AG08396 (cell line): ENCODE results near the gene GSX1.
"Not testable (repeated sequence)": the region's sequence is repeated elsewhere in the genome, so short reads cannot be mapped to it uniquely, and the experiment has no call there.

Source experiments
- DNase-seq: peaks from one replicate; pipeline ENCODE4 v3.0.0; 2012; ENCODE audit warnings: low spot score, mixed read lengths

The GSX1 gene

DNA sequence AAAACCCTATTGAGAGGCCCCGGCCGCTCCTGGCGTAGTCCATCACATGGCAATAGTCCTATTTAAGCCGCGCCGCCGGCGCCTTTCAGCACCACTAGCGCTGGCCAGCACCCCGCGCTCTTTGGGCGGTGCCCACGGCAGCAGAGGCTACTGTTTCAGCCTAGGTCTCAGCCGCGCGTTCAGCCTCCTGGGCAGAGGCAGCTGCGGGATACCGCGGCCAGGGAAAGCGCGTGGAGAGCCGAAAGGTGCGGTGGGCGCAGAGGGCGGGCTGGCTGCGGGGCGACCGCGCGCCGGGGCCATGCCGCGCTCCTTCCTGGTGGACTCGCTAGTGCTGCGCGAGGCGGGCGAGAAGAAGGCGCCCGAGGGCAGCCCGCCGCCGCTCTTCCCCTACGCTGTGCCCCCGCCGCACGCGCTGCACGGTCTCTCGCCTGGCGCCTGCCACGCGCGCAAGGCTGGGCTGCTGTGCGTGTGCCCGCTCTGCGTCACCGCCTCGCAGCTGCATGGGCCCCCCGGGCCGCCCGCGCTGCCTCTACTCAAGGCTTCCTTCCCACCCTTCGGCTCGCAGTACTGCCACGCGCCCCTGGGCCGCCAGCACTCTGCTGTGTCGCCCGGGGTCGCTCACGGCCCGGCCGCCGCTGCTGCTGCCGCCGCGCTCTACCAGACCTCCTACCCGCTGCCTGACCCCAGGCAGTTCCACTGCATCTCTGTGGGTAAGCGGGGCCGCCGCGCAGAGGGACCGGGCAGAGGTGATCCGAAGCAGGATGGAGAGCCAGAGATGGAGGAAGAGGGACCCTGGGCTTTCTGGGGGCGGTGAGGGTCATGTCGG, at the start of gene GSX1:
GSX1 (plus strand) TSS at position 91 of the 826 bp plus-strand sequence; CDS start at position 299, 208 bp downstream.
- peak; percentile 86 for DNase-seq

DNA sequence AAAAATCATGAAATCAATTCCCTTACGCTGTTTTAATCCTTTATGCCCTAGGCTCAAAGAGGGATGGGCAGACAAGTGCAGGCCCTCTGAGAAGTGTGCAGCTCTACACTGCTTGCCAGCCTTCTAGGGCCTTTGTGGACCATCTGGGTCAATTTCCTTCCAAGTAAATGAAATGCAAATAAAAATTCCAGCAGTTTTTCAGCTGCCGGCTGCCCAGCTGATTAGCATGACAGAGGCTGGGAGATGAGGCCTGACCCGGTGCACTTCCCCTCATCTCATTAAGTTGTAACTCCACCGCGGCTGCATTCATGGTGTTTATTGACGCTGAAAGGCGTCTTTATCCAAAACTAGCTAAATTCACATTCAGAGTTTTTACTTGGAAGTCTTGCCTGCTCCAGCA, 47.5 kb upstream of the GSX1 start:
- no peak for DNase-seq

DNA sequence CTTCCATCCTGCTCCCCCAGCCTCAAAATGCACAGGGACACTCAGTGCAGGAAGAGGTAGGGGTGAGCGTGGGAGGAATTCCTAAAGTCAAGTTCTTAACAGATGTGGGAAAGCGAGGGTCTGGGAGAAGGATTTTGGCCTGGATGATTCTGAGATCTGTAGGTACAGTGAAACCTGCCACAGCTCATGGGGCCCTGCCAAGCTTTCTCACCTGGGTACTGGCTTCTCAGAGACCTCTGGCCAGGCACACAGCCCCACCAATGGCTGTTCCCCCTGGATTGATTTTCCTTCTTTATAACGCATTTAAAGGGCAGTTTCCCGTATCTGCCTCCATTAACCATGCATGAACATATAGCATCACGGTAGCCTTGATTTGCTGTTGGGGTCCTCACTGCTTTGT, 47.0 kb upstream of the GSX1 start:
- DNase-seq, result no peak

DNA sequence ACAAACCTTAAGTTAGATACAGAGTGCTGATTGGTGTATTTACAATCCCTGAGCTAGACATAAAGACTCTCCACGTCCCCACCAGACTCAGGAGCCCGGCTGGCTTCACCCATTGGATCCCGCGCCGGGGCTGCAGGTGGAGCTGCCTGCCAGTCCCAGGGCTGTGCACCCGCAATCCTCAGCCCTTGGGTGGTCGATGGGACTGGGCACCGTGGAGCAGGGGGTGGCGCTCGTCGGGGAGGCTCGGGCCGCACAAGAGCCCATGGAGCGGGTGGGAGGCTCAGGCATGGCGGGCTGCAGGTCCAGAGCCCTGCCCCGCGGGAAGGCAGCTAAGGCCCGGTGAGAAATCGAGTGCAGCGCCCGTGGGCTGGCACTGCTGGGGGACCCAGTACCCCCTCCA, 44.1 kb upstream of the GSX1 start:
- not testable (repeated sequence) for DNase-seq

DNA sequence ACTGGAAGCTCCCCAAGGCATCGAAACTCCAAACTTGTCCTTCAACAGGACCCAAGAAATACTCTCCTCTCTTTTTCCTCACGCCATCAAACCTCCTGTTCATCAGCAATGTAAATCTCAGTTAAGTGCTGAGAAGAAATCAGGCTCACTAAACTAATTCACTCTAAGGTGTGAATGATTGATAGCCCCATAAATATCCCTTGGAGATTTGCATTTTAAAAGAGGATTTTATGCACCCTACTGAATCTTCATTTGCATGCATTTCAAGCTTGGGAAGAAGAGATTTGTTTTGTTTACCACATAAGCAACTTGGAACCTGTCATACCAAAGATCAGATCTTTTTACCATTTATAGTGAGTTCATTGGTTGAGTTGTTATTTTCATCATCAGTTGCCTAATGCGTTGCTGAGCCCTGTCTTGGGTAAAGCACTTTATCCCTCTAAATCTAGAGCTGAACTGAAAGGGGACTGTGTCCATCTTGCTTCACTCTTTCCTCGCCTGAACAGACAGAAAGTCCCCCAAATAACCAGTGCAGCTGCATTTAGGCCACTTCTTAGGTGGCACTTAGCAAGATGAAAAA, 40.2 kb upstream of the GSX1 start:
- DNase-seq, result no peak

DNA sequence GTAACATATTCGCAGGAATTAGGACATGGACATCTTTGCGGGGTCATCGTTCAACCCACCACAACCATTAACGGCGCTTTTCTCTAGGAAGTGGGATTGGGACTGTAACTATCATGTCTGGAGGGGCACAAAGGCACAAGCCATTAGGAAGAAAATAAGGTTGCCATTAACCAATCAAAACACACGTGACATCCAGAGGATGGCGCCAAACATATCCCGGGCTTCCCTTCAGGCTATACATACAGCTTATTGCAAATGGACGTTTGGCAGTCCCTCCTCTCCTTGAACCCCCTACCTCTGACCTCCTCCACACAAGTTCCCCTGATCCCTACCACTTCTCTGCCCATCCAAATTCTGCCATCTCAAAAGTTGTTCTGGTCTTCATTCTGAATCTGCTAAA, 26.6 kb upstream of the GSX1 start:
- no peak for DNase-seq

DNA sequence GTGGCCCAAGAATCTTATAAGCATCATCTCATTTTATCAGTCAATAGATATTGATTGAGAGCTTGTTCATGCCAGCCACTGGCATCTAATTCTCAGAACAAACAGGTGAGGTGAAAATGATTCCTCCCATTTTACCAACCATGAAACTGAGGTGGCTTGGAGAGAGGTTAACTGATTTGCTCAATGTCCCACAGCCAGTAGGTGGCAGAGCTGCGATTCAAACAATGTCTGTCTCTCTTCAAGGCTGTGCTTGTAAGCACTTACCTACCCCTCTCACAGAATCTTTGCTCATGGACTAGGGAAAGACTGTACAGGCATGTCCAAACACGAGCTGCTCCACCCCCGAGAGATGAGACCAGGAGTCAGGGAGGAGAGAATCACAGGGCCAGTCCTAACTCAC, 21.5 kb upstream of the GSX1 start:
- DNase-seq, result peak; percentile 22

DNA sequence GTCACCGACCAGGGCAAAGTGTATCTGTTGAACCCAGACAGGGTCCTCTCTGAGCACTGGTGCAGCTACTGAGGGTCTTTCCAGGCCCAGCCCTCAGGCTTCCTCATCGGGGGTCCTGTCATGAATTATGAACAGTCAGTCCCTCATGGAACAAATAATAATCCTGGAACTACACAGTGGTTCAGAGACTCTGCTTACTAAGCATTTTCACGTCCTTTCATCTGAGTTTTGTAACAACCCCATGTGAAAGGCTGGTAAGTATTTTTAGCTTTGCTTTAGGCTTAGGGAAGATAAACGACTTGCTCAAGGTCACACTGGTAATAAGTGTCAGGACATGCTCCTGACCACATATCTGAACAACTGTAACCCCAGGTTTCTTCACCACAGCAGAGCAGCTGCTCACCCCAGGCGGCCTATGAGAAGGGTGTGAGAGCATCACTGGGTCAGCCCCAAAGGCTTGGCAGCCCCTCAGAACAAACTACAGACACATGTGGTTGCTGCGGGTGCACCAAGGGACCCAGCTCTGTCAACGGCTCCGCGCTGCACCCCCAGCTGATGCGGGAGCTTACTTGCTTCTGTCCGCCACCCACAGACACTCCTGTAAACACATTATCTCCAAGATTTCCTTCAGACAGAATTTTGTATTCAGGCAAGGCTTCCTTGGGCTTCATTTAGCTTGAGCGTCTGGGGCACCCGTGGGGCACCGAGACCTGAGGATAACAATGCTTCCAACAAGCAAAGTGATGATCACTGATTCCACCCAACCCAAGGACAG, 19.4 kb upstream of the GSX1 start:
- DNase-seq, result no peak

DNA sequence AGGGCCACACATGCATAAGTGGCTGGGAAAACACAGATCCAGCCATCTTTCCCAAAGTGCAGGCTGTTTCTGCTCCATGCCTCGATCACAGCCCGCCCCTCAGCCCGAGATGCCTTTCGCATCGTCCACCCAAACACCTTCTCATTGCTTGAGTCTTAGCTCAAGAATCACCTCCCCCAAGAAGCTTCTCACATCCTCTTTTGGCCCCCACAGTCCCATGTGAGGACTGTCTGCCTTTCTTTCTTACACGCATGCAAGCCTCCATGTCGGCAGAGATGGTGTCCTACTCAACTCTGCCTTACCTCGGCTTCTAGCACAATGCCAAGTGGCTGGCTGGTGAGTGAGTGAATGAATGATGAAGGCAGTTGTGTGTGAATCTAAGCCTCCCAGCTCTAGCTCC, 18.1 kb upstream of the GSX1 start:
- no peak for DNase-seq

DNA sequence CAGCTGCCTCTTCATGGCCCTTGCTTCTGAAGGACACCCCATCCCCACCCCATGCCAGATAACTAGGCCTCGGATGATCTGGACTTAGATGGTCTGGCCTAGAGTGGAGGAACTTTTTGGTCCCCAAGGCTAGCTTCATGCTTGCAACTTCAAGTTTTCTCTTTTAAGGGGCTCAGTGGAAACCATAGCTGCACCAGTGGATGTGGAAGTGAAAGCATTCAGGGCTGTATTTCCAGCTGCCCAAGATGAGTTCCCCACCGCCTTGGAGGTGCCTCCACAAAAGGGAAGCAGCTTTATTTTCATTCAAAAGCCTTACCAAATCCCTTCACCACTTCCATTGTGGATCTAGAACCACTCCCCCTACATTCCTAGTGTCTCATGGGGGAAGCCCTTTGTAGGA, 17.6 kb upstream of the GSX1 start:
- DNase-seq, result no peak

DNA sequence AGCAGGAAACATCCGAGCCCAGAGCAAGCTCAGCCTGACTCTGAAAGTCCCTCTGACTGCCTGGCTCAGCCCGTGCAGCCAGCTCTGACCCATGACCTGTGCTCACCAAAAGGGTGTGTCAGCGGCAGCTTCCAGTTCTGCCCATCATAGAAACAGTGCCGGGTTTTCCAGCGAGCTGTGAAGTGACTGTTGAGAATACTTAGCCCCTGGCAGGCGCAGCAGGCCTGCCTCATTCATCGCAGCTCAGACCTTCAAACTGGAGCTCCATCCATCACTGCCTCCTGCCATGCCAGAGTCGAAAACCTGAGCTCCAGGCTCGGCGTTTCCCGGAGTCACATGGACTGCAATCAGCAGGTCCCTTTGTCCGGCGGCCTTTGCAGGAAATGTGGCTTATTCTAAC, 16.3 kb upstream of the GSX1 start:
- no peak for DNase-seq

DNA sequence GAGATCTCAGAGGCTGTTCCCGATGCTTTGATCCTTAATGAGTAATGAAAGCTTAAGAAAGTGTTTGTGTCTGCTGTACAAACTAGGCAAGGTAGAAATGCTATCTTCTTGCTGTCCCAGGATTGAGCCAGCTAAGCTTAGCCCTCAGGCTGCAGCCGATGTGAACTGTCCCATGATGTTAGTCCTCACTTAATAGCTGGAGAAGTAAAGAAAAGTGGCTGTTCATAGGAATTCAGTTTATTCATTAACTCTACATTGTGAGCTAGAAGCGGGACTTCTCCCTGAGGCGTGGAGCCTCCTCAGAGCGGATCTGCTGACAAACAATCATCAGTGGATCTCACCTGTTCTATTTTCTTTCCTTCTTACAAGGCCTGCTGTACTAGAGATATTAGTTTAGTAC, 10.1 kb upstream of the GSX1 start:
- DNase-seq, result no peak

DNA sequence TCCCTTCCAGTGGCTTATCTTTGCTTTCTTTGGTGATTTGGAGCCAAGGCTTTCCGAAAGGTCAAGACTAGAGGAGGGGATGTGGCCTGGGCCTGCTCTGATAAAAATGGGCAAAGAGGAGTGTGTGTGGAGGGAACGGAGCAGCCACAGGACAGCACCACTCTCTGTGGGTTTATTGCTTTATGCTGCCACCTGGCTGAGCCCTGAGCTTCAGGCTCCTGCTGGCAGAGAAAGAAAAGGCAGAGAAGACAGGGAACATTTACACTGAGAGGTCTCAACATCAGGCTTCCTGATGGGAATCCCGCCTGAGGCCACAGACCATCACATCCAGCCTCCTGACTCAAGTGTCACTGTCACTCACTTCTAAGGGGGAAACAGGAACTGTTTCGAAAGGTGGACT, 9.2 kb upstream of the GSX1 start:
- no peak for DNase-seq

DNA sequence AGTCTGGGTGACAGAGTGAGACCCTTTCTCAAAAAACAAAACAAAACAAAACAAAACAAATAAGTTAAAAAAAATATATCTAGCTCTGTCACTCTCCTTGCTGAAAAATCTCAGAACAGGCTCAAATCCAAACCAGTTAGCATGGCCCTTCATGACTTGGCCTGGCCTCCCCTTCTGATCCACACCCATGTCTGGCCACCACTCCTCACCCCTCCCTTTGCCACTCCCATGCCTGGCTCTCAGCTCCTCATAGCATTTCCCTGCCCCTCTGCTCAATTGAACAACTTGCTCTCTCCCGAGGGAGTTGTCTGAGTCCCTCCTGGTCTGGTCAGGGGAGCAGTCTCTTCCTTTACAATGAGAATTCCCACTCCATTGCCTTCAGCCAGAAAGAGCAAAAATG, 4.0 kb upstream of the GSX1 start:
- no peak for DNase-seq

DNA sequence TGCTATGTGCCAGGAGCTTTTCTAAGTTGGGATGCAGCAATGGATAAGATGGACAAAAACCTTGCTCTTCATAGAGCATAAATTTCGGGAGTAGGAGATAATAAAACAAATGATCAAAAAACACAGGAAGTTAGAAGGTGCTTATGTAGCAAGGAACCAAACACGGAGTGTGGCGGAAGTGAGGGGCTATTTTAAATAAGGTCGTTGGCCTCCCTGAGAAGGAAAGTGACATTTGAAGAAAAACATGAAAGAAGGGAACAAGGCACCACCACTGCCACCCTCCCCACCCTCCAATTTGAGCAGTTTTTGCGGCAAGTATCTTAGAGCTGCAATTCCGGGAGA, 3.2 kb upstream of the GSX1 start:
- DNase-seq, result no peak

DNA sequence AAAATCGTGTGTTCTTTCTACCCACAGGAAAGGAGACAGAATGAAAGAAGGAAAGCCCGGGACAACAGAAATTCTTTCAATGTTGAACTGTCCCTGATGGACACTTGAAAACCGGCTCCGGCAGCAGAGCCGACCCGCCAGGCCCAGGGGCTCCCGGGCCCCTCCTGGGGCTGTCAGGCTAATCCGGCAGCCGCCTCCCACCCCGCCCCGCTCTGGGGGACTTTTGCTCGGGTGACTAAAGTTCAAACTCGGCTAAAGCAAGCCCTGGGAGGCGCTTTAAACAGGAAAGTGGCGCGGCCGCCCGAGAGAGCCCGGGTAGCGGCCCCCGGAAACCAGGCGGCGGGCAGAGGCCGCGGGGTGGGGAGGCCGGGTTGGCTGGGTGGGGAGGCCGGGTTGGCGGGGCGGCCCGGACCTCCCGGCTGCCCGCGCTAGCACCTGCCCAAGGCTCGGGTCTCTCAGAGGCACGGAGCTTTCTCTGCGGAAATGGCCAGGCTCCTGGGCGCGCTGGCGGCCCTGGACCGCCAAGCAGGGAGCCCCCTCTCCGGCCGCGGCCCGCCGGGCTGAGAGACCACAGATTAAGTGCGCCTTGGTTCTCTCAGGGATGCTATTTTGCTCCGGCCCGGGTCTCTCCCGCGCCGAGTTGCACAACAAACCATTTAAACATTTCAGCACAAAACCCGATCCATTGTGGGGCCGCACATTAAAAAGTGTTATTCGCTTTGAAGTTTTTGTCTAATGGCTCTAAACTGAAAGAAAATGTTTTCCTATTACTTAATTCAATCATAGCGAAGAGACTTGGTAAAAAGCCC, 2.6 kb upstream of the GSX1 start:
- DNase-seq, result no peak

DNA sequence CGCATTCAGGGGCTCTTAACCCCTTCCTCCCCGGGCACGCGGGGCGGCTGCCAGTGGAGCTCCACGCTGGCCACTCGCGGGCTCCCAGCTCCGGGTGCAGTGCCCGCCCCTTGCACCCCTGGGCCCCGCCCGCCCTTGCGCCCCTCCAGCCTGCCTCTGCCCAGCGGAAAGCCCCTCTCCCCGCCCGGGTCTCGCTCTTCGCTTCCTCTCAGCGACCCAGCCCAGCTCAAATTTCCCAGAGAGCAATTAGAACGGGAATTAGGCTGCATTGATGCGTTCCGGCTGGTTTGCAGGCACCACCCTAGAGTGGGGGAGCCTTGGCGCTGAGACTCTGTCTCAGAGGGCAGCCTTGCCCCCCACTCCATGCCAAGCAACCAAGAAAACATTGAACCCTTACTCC, 1.8 kb upstream of the GSX1 start:
- no peak for DNase-seq

DNA sequence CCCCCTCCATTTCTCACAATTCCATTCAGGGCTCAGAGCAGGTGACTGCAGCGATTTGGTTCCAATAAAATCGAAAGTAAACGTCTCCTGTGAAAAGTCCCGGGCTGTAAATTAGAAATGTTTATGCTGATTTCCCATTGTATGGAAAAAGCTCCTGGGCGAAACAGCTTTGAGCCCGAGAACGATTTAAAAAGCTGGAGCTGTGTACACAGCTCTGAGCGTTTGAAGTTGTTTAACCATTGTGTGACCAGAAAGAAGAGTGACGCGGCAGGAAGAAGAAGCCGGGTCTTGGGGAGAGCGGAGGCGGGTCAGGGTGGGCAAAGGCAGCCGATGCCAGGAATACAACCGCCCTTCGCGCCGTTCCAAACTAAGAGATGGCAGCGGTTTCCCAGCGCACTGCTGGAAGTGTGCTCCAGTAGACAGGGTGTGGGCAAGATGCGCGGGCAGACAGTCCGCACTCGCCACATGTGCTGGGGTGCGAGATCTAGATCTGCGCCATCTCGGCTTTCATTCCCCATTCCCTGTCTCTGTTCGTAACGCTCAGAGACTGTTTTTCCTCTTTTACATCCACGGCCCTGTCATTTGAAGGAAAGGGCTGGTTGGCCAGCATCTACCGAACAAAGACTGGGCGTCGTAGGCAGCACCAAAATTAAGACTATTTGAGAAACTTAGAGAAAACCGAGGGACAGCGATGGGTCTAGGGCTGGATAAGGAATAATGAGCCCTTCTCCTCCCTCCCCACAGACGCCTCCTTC, 960 bp upstream of the GSX1 start:
- no peak for DNase-seq

DNA sequence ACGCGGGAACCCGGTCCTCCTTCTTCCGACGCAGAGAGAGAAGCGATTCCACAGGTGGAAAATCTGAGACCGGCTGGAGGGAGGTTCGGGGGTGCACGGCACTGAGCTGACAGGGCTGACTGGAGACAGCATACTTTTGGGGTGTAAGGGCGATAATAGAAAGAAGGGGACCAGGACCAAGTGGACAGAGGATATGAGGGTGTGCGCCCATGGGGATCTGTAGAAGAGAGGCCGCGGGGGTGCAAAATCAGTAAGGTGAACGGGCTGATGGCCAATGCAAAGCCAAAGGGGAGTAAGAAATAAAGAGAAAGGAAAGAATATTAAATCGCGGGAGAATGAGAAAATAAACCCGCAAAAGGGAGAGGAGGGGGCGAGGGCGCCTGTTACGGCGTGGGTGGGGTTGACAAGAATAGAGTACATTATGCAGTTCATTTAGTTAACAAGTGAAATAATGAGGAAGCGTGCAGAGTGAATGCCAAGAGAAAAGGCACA, 336 bp upstream of the GSX1 start:
- DNase-seq, result no peak

DNA sequence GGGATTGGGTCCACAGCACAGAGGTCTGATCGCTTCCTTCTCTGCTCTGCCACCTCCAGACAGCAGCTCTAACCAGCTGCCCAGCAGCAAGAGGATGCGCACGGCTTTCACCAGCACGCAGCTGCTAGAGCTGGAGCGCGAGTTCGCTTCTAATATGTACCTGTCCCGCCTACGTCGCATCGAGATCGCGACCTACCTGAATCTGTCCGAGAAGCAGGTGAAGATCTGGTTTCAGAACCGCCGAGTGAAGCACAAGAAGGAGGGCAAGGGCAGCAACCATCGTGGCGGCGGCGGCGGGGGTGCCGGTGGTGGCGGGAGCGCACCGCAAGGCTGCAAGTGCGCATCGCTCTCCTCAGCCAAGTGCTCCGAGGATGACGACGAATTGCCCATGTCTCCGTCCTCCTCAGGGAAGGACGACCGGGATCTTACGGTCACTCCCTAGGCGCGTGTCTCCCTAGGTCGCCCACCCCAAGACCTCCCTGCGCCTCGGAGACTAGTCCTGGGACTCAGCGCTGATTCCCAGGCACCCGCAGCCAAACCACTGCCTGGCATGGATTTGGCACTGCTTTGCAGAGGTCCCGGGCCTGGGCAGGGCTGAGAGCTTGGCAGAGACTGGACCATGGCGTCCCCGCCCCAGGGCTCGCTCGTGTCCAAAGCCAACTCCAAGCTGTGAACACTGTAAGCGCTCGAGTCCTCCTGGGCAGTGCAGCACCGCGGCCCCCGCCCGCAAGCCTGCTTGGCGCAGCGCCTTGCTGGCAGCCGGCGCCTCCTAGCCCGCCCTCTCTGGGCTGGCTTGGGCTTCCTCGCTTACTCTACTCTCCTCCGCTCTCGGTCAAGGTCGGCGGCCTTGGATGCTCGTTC, 1.5 kb downstream of the GSX1 start:
- no peak for DNase-seq

DNA sequence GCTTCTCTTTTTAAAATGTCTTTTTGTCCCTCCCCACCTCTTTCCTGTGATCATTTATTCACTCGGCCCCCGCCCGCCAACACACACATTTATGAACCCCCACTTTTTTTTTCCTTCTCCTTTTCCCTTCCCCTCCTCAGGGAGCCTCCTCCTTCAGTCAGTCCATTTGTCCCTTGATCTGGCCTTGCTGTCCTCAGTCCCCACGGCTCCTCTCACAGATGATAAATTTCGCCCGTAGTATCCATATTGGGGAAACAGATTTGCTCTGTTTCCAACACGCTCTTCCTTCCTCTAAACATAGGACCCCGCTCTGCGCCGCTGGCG, 2.0 kb downstream of the GSX1 start:
- no peak for DNase-seq
